Loucy (cell line): ENCODE results near the gene SFRP2.

ENCODE experiments used
- H2AFZ ChIP-seq: fragments of 200-600 bp; sonication (generic); 2 replicates; pipeline ENCODE4 v1.6.0; 2016; ENCODE audit warnings: antibody characterized with exemption, mild to moderate bottlenecking, low read length, moderate library complexity
- H3F3A ChIP-seq: fragments of 200-600 bp; 2 replicates; pipeline ENCODE4 v1.6.0; 2016; ENCODE audit warnings: antibody characterized with exemption, low read depth, mild to moderate bottlenecking
- H3K27me3 ChIP-seq: fragments of 200-600 bp; sonication (generic); 2 replicates; pipeline ENCODE4 v1.6.1; 2014; ENCODE audit warnings: low read length, mild to moderate bottlenecking; ENCODE audit not compliant: insufficient read depth, poor library complexity, severe bottlenecking
- H3K36me3 ChIP-seq: fragments of 200-600 bp; sonication (generic); 2 replicates; pipeline ENCODE4 v1.6.1; 2016; ENCODE audit warnings: low read length; ENCODE audit not compliant: insufficient read depth
- H3K4me1 ChIP-seq: fragments of 200-600 bp; sonication (generic); 2 replicates; pipeline ENCODE4 v1.5.1; 2014; ENCODE audit warnings: low read length, mild to moderate bottlenecking; ENCODE audit not compliant: insufficient read depth, poor library complexity, severe bottlenecking
- H3K4me2 ChIP-seq: fragments of 200-600 bp; sonication (generic); 2 replicates; pipeline ENCODE4 v1.6.0; 2014; ENCODE audit warnings: antibody characterized with exemption, low read length, low read depth, mild to moderate bottlenecking; ENCODE audit not compliant: poor library complexity, severe bottlenecking
- H3K4me3 ChIP-seq: fragments of 200-600 bp; sonication (generic); 2 replicates; pipeline ENCODE4 v1.5.1; 2014; ENCODE audit warnings: low read length, mild to moderate bottlenecking, mixed read lengths; ENCODE audit not compliant: poor library complexity, severe bottlenecking
- H3K79me2 ChIP-seq: fragments of 200-600 bp; sonication (generic); 2 replicates; pipeline ENCODE4 v1.6.1; 2014; ENCODE audit warnings: low read length; ENCODE audit not compliant: insufficient read depth
- H3K9ac ChIP-seq: fragments of 200-600 bp; sonication (generic); 2 replicates; pipeline ENCODE4 v1.6.0; 2014; ENCODE audit warnings: mild to moderate bottlenecking, low read depth, low read length, moderate library complexity; ENCODE audit not compliant: poor library complexity, severe bottlenecking
- H3K9me2 ChIP-seq: fragments of 200-600 bp; sonication (generic); replicated peaks from 2 replicates; pipeline ENCODE4 v1.6.1; 2016; ENCODE audit warnings: low read depth, low read length, mixed read lengths
- H3K9me3 ChIP-seq: fragments of 200-600 bp; sonication (generic); 2 replicates; pipeline ENCODE4 v1.6.1; 2014; ENCODE audit warnings: mild to moderate bottlenecking, antibody characterized with exemption, low read length, low read depth; ENCODE audit not compliant: insufficient read depth
- H4K20me1 ChIP-seq: fragments of 200-600 bp; sonication (generic); 2 replicates; pipeline ENCODE4 v1.6.0; 2014; ENCODE audit warnings: antibody characterized with exemption, low read length, mild to moderate bottlenecking; ENCODE audit not compliant: insufficient read depth, poor library complexity, severe bottlenecking
- EZH2phosphoT487 ChIP-seq: fragments of 200-600 bp; IDR thresholded peaks from 2 replicates; pipeline ENCODE4 v1.6.1; 2018; ENCODE audit warnings: antibody characterized with exemption, mild to moderate bottlenecking, moderate library complexity, borderline replicate concordance
- TF ChIP-seq, protein P1 (sequence below): fragments of 200-600 bp; sonication (generic); conservative IDR thresholded peaks from 2 replicates; pipeline ENCODE4 v1.5.1; 2014; ENCODE audit warnings: mild to moderate bottlenecking, antibody characterized with exemption, low read length

The SFRP2 gene

DNA sequence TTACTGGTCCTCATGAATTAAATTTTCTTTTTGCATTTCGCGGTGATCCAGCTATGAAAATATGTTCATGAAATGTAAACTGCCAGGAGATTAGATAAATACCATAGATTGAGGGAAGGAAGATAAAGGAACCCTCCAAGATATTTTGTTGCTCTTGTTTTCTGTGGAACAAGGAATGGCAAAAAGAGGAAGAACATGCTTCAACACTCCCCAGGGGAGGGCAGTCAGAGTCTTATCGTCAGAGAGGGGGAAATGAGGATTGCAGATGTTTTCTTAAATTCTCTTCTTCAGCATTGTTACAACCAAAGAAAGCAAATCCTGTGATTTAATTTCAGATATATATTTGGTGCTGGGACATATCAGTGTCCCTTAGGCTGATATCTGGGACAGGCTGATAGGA, 9.5 kb upstream of the SFRP2 start:
- no peaks in the 10 kb centered on the region for H4K20me1 ChIP-seq
- no peaks in the 10 kb centered on the region for H3K36me3 ChIP-seq
- no peaks in the 10 kb centered on the region for H3F3A ChIP-seq
- H3K9me2 ChIP-seq: no peaks in the 10 kb centered on the region
- no peak overlapping the region for H3K4me3 ChIP-seq
- no peaks in the 10 kb centered on the region for H3K9me3 ChIP-seq
- TF ChIP-seq, protein P1, sequence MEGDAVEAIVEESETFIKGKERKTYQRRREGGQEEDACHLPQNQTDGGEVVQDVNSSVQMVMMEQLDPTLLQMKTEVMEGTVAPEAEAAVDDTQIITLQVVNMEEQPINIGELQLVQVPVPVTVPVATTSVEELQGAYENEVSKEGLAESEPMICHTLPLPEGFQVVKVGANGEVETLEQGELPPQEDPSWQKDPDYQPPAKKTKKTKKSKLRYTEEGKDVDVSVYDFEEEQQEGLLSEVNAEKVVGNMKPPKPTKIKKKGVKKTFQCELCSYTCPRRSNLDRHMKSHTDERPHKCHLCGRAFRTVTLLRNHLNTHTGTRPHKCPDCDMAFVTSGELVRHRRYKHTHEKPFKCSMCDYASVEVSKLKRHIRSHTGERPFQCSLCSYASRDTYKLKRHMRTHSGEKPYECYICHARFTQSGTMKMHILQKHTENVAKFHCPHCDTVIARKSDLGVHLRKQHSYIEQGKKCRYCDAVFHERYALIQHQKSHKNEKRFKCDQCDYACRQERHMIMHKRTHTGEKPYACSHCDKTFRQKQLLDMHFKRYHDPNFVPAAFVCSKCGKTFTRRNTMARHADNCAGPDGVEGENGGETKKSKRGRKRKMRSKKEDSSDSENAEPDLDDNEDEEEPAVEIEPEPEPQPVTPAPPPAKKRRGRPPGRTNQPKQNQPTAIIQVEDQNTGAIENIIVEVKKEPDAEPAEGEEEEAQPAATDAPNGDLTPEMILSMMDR: peak; percentile 27; the same call in 1 of the 2 replicates
- TF ChIP-seq EZH2phosphoT487: no peak
- H2AFZ ChIP-seq: no peak overlapping the region
- H3K4me1 ChIP-seq: peaks cover 5% of the 10 kb centered on the region
- no peak overlapping the region for H3K9ac ChIP-seq
- no peak overlapping the region for H3K4me2 ChIP-seq
- H3K27me3 ChIP-seq: no peaks in the 10 kb centered on the region
- no peaks in the 10 kb centered on the region for H3K79me2 ChIP-seq

DNA sequence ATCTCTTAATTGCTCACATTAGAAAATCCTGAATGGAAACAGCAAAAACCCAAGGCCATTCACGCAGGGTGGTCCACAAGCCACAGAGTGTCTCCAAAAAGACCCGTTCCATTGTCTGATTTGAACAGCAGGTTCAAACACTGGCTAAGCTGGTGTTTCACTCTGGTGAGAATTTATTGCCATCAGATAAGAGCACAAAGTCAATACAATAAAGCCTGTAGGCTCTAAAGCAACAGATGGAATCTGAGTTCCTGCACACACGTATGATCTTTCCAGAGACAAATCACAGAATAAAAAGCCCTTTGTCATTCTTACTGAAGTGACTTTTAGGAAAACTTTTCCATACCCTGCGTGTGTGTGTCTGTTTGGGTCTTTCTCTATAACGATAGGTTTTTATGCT, 5.1 kb upstream of the SFRP2 start:
- no peak overlapping the region for H2AFZ ChIP-seq
- H3K4me1 ChIP-seq: peaks cover 5% of the 10 kb centered on the region
- no peaks in the 10 kb centered on the region for H3K9me3 ChIP-seq
- H4K20me1 ChIP-seq: no peaks in the 10 kb centered on the region
- no peaks in the 10 kb centered on the region for H3K79me2 ChIP-seq
- no peaks in the 10 kb centered on the region for H3K27me3 ChIP-seq
- no peak overlapping the region for H3K9ac ChIP-seq
- no peaks in the 10 kb centered on the region for H3K36me3 ChIP-seq
- no peak overlapping the region for H3K4me3 ChIP-seq
- H3F3A ChIP-seq: no peaks in the 10 kb centered on the region
- H3K4me2 ChIP-seq: no peak overlapping the region
- TF ChIP-seq, protein P1: no peak
- no peak for TF ChIP-seq EZH2phosphoT487
- H3K9me2 ChIP-seq: no peaks in the 10 kb centered on the region

DNA sequence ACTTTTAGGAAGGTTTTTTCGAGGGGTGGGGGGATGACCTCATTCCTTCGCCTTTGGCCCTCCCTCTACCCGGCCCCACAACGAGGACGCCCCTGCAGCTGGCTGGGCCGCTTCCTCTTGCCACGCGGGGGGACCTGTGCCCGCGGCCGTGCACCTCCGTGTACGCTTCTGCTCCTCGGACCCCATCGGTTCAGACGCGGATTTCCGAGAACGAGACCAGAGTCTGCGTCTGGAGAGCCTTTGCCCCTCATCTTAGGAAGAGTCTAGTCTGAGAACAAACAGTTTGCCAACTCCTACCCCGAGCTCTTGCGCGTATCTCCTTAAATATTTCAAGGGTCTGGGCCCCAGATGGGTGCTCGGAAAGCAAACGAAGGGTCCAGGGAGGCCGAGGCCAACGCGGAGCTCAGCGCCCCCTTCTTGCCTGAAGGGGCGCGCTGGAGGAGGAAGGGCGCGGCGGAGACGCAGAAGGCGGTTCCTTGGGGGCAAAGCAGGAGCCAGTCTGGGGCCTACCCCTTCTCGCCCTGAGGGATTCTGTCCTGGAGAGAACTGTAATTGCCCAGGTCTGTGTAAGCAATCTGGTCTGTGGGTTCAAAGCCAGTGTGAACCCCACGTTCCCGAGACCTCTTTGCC, 3.9 kb upstream of the SFRP2 start:
- H3F3A ChIP-seq: no peaks in the 10 kb centered on the region
- peaks cover 5% of the 10 kb centered on the region for H3K4me1 ChIP-seq
- H3K79me2 ChIP-seq: no peaks in the 10 kb centered on the region
- no peaks in the 10 kb centered on the region for H3K9me2 ChIP-seq
- no peak overlapping the region for H3K9ac ChIP-seq
- no peaks in the 10 kb centered on the region for H3K27me3 ChIP-seq
- no peak overlapping the region for H3K4me3 ChIP-seq
- no peaks in the 10 kb centered on the region for H3K9me3 ChIP-seq
- H3K4me2 ChIP-seq: no peak overlapping the region
- H2AFZ ChIP-seq: no peak overlapping the region
- H3K36me3 ChIP-seq: no peaks in the 10 kb centered on the region
- no peaks in the 10 kb centered on the region for H4K20me1 ChIP-seq
- no peak for TF ChIP-seq EZH2phosphoT487
- TF ChIP-seq, protein P1: no peak
